Measurements from ENCODE around the gene OR10X1.

DNA sequence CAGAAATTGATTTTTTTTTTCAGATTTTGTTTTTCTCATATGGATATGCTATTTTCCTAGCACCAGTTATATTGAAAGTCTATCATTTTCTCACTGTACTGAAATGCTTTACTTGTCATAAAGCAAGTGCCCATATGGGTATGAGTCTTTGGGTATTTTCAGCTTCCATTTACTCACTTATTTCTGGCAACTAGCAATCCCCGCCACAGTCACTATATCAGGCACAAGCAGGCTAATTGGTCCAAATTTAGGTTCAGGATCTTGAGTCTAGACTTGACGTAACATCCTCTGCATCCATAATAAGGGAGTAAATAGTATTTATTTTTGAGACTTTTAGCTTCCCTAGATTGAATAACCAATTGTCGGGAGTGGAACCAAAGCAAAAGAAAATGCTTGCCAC is 2.1 kb downstream of the OR10X1 start:
- TF ChIP-seq JAZF1 (CRISPR knock-in tag; IDR thresholded peaks at IDR 0.05) (no peak), FOXK1 (CRISPR knock-in tag; IDR thresholded peaks at IDR 0.05) (no peak), CREB1 (CRISPR knock-in tag; IDR thresholded peaks at IDR 0.05) (no peak), ZBTB21 (CRISPR knock-in tag; IDR thresholded peaks at IDR 0.05; ENCODE audit: borderline replicate concordance) (no peak), TCF7 (CRISPR knock-in tag; IDR thresholded peaks at IDR 0.05; ENCODE audit: low read depth) (no peak), ESRRA (CRISPR knock-in tag; IDR thresholded peaks at IDR 0.05; ENCODE audit: borderline replicate concordance) (no peak)
- TF ChIP-seq, protein P1, sequence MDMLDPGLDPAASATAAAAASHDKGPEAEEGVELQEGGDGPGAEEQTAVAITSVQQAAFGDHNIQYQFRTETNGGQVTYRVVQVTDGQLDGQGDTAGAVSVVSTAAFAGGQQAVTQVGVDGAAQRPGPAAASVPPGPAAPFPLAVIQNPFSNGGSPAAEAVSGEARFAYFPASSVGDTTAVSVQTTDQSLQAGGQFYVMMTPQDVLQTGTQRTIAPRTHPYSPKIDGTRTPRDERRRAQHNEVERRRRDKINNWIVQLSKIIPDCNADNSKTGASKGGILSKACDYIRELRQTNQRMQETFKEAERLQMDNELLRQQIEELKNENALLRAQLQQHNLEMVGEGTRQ (CRISPR knock-in tag; IDR thresholded peaks at IDR 0.05) = no peak
- TF ChIP-seq, protein P2, sequence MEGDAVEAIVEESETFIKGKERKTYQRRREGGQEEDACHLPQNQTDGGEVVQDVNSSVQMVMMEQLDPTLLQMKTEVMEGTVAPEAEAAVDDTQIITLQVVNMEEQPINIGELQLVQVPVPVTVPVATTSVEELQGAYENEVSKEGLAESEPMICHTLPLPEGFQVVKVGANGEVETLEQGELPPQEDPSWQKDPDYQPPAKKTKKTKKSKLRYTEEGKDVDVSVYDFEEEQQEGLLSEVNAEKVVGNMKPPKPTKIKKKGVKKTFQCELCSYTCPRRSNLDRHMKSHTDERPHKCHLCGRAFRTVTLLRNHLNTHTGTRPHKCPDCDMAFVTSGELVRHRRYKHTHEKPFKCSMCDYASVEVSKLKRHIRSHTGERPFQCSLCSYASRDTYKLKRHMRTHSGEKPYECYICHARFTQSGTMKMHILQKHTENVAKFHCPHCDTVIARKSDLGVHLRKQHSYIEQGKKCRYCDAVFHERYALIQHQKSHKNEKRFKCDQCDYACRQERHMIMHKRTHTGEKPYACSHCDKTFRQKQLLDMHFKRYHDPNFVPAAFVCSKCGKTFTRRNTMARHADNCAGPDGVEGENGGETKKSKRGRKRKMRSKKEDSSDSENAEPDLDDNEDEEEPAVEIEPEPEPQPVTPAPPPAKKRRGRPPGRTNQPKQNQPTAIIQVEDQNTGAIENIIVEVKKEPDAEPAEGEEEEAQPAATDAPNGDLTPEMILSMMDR (IDR thresholded peaks at IDR 0.05) = no peak

Data from WTC11 (cell line).